ENCODE data around the gene HUNK.

Gene HUNK

GRCh38 chr21:32001390-32001789, 128.6 kb downstream of the HUNK start:
- Histone ChIP-seq H3K4me3 (ENCODE audit: low read length) (no peak overlapping the region), H3F3A (ENCODE audit: control insufficient read depth, insufficient read depth) (no peaks in the 10 kb centered on the region), H4K20me1 (ENCODE audit: control insufficient read depth, insufficient read depth, low read depth, low read length) (no peaks in the 10 kb centered on the region), H3K4me1 (ENCODE audit: control insufficient read depth, low read length) (no peaks in the 10 kb centered on the region), H3K9me2 (replicated peaks; ENCODE audit: control insufficient read depth, low read length) (no peaks in the 10 kb centered on the region), H3K27me3 (ENCODE audit: control insufficient read depth, low read length) (no peaks in the 10 kb centered on the region), H3K4me2 (ENCODE audit: low read length) (no peak overlapping the region), H3K79me2 (ENCODE audit: control insufficient read depth, low read length) (no peaks in the 10 kb centered on the region), H3K36me3 (ENCODE audit: control insufficient read depth, low read length) (0 out of 2 replicates have a peak, but pooled peaks cover 5% of the 10 kb centered on the region), H3K9me3 (ENCODE audit: control insufficient read depth, insufficient read depth, low read length) (no peaks in the 10 kb centered on the region), H3K27ac (ENCODE audit: low read depth, low read length) (no peak overlapping the region)
- TF ChIP-seq EZH2phosphoT487 (IDR thresholded peaks at IDR 0.05; ENCODE audit: borderline replicate concordance, low read length): no peak
- TF ChIP-seq, protein P1, sequence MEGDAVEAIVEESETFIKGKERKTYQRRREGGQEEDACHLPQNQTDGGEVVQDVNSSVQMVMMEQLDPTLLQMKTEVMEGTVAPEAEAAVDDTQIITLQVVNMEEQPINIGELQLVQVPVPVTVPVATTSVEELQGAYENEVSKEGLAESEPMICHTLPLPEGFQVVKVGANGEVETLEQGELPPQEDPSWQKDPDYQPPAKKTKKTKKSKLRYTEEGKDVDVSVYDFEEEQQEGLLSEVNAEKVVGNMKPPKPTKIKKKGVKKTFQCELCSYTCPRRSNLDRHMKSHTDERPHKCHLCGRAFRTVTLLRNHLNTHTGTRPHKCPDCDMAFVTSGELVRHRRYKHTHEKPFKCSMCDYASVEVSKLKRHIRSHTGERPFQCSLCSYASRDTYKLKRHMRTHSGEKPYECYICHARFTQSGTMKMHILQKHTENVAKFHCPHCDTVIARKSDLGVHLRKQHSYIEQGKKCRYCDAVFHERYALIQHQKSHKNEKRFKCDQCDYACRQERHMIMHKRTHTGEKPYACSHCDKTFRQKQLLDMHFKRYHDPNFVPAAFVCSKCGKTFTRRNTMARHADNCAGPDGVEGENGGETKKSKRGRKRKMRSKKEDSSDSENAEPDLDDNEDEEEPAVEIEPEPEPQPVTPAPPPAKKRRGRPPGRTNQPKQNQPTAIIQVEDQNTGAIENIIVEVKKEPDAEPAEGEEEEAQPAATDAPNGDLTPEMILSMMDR (IDR thresholded peaks at IDR 0.05; ENCODE audit: low read depth, low read length, poor library complexity, severe bottlenecking): no peak

DNA sequence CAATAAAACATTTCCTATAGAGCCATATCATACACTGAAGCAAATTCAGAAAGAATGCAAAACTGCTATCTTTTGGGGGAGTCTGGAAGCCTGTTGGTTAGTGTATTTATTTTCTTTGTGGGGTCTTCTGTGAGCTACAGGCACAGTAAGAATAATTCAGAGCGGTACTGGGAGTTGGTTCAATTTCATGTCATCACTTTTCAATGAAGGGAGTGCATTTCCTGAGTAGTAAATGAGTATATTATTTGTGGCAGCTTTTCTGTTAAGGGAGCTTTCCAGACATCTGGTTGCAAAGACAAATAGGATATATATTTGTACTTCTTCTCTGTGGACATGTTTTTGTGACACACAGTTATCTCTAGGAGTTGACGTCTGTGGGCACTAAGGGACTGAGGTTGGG, 130.6 kb downstream of the HUNK start:
- Histone ChIP-seq H4K20me1 (ENCODE audit: control insufficient read depth, insufficient read depth, low read depth, low read length) (no peaks in the 10 kb centered on the region), H3K4me2 (ENCODE audit: low read length) (no peak overlapping the region), H3K79me2 (ENCODE audit: control insufficient read depth, low read length) (no peaks in the 10 kb centered on the region), H3K9me2 (replicated peaks; ENCODE audit: control insufficient read depth, low read length) (no peaks in the 10 kb centered on the region), H3K36me3 (ENCODE audit: control insufficient read depth, low read length) (0 out of 2 replicates have a peak, but pooled peaks cover 4% of the 10 kb centered on the region), H3K27me3 (ENCODE audit: control insufficient read depth, low read length) (no peaks in the 10 kb centered on the region), H3K4me3 (ENCODE audit: low read length) (no peak overlapping the region), H3F3A (ENCODE audit: control insufficient read depth, insufficient read depth) (no peaks in the 10 kb centered on the region), H3K9me3 (ENCODE audit: control insufficient read depth, insufficient read depth, low read length) (no peaks in the 10 kb centered on the region), H3K4me1 (ENCODE audit: control insufficient read depth, low read length) (no peaks in the 10 kb centered on the region), H3K27ac (ENCODE audit: low read depth, low read length) (no peak overlapping the region)
- TF ChIP-seq, protein P1 (IDR thresholded peaks at IDR 0.05; ENCODE audit: low read depth, low read length, poor library complexity, severe bottlenecking): no peak
- no peak for TF ChIP-seq EZH2phosphoT487 (IDR thresholded peaks at IDR 0.05; ENCODE audit: borderline replicate concordance, low read length)

- Histone ChIP-seq H3K9me3 (ENCODE audit: control insufficient read depth, insufficient read depth, low read length) (no peaks in the 10 kb centered on the region), H3K4me3 (ENCODE audit: low read length) (no peak overlapping the region), H3K79me2 (ENCODE audit: control insufficient read depth, low read length) (no peaks in the 10 kb centered on the region), H3K4me1 (ENCODE audit: control insufficient read depth, low read length) (no peaks in the 10 kb centered on the region), H3K9me2 (replicated peaks; ENCODE audit: control insufficient read depth, low read length) (no peaks in the 10 kb centered on the region), H3K27me3 (ENCODE audit: control insufficient read depth, low read length) (no peaks in the 10 kb centered on the region), H3F3A (ENCODE audit: control insufficient read depth, insufficient read depth) (no peaks in the 10 kb centered on the region), H3K36me3 (ENCODE audit: control insufficient read depth, low read length) (no peaks in the 10 kb centered on the region), H3K4me2 (ENCODE audit: low read length) (no peak overlapping the region), H4K20me1 (ENCODE audit: control insufficient read depth, insufficient read depth, low read depth, low read length) (no peaks in the 10 kb centered on the region), H3K27ac (ENCODE audit: low read depth, low read length) (no peak overlapping the region)
- TF ChIP-seq EZH2phosphoT487 (IDR thresholded peaks at IDR 0.05; ENCODE audit: borderline replicate concordance, low read length): no peak
- TF ChIP-seq, protein P1 (IDR thresholded peaks at IDR 0.05; ENCODE audit: low read depth, low read length, poor library complexity, severe bottlenecking): no peak
These were observed 131.5 kb downstream of the HUNK start for GRCh38 chr21:32004291-32004690.

Measured in DOHH2 (cell line).